Thoracic aorta (tissue), 2 donors: ENCODE measurements around the gene PDE4DIP. TPM values are rescaled to one million over a fixed set of nuclear protein-coding genes. Genes with fewer than 3 reads are reported as not detected.
"Not testable (repeated sequence)": the region's sequence is repeated elsewhere in the genome, so short reads cannot be mapped to it uniquely, and the experiment has no call there.

Experiments used
- ATAC-seq: fragments of 150-250 bp; one replicate; pipeline ENCODE4 v1.8.0; 2017; ENCODE audit warnings: low read depth; ENCODE audit not compliant: insufficient number of reproducible peaks, low FRiP score
- DNase-seq: peaks from one replicate; pipeline ENCODE4 v3.0.0-alpha.2; 2020; ENCODE audit warnings: low spot score
- H3K27ac ChIP-seq, 2 donors: fragments of 200-600 bp; sonication (generic); 1 replicate in 1 of 2; 2 replicates in 1 of 2; pipeline ENCODE4 v1.5.1; 2016; ENCODE audit warnings: mild to moderate bottlenecking in 2 of 2, moderate library complexity in 2 of 2
- H3K27me3 ChIP-seq: fragments of 200-600 bp; sonication (generic); replicated peaks from 2 replicates; pipeline ENCODE4 v1.6.0; 2016; ENCODE audit warnings: mild to moderate bottlenecking; ENCODE audit not compliant: insufficient read depth
- H3K36me3 ChIP-seq: fragments of 200-600 bp; sonication (generic); one replicate; pipeline ENCODE4 v1.5.1; 2016
- H3K4me1 ChIP-seq, 2 donors: fragments of 200-600 bp; sonication (generic); 1 replicate in 1 of 2; 2 replicates in 1 of 2; pipeline versions ENCODE4 v1.5.1 to v1.6.0; 2016; ENCODE audit warnings: low read depth in 2 of 2, mild to moderate bottlenecking in 1 of 2; ENCODE audit not compliant: control insufficient read depth in 1 of 2
- H3K4me3 ChIP-seq: fragments of 200-600 bp; sonication (generic); 2 replicates; pipeline ENCODE4 v1.5.1; 2016; ENCODE audit warnings: mild to moderate bottlenecking
- H3K9me3 ChIP-seq: fragments of 200-600 bp; sonication (generic); 2 replicates; pipeline ENCODE4 v1.5.1; 2016
- total RNA-seq, 2 donors: library from RNA; depleted of rRNA; stranded (reverse); fragments of >200 nt; gene quantifications; one replicate each; pipeline versions ENCODE4 v1.1.0 to v1.2.3, GENCODE V29; 2016

Gene PDE4DIP
- total RNA-seq, 2 donors from 2014 or later: 254 to 311 TPM

DNA sequence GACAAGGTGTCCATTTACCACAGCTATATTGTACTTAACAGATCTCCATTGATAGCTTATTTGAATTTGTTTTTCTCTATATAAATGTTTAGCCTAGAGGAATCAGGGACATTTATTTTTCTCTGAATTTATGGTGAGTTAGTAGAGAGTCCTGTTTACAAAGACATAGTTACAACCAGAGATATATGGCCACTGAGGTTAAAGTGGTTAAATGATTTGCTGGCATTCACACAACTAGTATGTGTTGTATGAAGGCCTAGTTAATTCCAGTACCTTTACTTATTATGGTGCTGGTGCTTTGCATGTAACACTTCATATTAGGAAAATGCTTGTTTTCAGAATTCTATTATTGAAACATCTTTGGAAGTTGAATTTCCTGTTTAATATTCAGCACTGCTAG, 6.6 kb downstream of the PDE4DIP start:
- not testable (repeated sequence) for H3K4me1 ChIP-seq, DNase-seq, H3K27me3 ChIP-seq, H3K4me3 ChIP-seq, H3K27ac ChIP-seq, ATAC-seq, H3K36me3 ChIP-seq, H3K9me3 ChIP-seq

DNA sequence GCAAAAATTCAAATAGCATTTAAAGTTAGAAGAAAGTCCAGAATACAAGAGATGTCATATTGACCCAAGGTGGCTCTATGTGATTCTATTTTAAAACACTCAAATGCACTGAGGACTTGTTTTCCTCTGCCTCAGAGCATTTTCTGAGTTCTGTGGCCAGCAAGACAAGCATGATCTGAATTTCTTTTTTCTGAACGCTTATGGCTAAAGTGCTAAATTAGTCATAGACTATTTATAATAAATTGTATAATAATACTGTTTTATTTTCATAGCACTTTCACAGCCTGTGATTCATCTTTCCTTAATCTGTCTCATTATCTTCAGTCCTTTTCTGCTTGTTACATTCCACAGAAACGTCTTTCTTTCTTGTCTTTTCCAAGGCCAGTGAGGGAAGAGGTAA, 7.5 kb downstream of the PDE4DIP start:
- H3K9me3 ChIP-seq, H3K36me3 ChIP-seq, H3K27ac ChIP-seq, H3K4me1 ChIP-seq, H3K4me3 ChIP-seq, H3K27me3 ChIP-seq, DNase-seq: not testable (repeated sequence)
- ATAC-seq: peak; percentile 74

DNA sequence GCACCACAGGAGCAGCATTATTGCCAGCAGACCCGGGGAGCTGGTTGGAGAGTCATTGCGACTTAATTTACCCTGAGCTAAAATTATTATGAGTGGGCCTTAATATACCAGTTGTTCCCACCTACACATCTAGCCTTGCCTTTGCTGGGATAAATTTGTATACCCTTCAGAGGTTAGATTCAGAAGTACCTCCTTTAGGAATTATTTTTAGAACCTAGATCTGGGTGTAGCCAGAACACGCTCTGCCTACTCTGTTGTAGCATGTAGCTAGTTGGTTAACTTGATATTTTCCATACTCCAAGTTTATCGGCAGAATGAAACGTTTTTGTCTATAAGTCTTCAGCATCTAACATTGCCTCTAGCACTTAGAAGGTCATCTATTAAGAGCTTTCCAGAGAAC, 9.1 kb downstream of the PDE4DIP start:
- ATAC-seq, H3K27ac ChIP-seq, H3K4me1 ChIP-seq, H3K4me3 ChIP-seq, DNase-seq, H3K36me3 ChIP-seq, H3K27me3 ChIP-seq, H3K9me3 ChIP-seq: not testable (repeated sequence)

DNA sequence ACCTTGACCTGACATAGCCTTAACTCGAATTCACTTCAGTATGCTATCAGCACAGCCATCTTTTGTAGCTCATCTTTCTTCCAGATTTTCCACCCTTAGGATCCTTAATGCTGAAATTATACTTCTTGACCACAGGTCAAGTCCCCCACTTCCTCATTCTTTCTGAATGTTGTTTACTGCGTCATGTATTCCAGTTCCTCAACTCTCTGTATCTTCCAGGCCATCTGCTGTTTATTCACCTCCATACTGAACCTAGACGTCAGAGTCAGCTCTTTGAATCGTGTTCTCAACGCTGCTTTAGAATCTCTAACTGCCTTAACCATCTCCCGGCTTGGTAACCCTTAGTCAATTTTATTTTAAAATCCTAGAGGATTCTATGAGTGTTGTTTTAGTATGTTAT, 9.8 kb downstream of the PDE4DIP start:
- H3K4me1 ChIP-seq, H3K4me3 ChIP-seq, H3K27me3 ChIP-seq, H3K36me3 ChIP-seq, ATAC-seq, H3K9me3 ChIP-seq, DNase-seq, H3K27ac ChIP-seq: not testable (repeated sequence)

DNA sequence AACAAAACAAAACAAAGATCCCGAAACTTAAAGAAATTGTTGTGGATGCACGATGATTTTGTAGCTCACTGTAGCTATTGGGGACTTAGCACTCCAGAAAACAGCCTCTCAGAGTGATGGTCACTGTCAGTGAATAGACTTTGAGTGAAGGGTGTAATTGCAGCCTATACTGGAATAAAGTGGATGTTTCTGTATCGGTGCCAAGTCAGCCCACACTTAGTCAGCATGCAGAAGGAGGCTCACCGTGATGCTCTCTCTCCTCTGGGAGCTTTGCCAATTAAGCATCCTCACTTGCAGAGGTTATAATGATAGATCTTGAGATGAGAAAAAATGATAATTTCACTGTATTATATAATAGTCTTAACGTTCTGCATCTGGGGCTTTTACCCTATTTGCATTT, 11.1 kb downstream of the PDE4DIP start:
- not testable (repeated sequence) for H3K27ac ChIP-seq, H3K36me3 ChIP-seq, H3K4me3 ChIP-seq, DNase-seq, H3K4me1 ChIP-seq, H3K27me3 ChIP-seq, ATAC-seq, H3K9me3 ChIP-seq

DNA sequence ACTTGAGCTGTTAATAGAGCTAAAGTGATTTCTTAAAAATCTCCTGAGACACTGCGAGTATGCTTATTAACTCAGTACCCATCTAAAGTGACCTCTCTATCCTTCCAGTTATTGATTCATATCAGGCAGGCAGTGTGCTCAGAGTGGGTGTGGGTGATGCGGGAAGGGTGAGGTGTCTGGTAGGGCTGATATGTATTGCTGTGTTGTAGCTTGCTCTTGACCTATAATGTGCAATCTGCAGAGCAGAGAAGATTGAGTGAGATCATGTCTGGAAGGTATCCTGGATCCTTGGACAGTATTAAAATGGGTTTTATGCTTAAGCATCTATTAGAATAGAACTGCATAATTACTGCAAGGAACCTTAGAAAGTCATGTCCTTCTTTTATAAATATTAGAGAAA, 15.8 kb downstream of the PDE4DIP start:
- H3K27ac ChIP-seq, H3K4me1 ChIP-seq, H3K9me3 ChIP-seq, H3K4me3 ChIP-seq, DNase-seq, H3K27me3 ChIP-seq, ATAC-seq, H3K36me3 ChIP-seq: not testable (repeated sequence)

DNA sequence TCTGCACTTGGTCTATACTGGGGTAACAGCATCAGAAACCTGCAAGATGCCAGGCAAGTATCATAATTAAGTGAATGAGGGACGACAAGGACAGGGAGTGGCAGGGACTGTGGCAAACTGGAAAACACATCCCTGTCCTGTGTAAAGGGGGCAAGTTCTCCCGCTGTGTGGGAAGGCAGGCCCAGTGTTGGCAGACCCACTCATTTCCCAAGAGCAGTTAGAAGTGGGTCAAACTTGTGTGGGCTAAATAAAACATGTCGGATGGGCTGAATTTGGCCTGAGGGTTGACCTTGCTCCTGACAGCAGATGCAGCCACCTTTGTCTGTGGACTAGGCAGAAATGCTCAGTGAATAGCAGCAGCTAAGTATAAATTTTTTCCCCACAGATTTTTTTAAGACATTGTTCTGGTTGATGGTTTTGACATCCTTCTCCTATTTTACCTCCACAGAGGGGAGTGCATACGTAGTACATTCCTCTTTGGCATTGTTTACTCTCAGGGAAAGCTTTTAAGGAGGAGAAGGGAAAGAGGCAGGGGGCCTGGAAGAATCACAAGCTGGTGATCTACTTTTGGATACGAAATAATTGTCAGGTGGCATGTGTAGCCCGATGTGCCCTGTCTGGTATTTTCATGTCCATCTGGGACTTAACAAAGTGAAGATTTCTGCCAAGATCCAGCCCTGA, 16.5 kb downstream of the PDE4DIP start:
- not testable (repeated sequence) for H3K9me3 ChIP-seq, H3K4me1 ChIP-seq, DNase-seq, H3K27ac ChIP-seq, H3K36me3 ChIP-seq, H3K4me3 ChIP-seq, H3K27me3 ChIP-seq, ATAC-seq

DNA sequence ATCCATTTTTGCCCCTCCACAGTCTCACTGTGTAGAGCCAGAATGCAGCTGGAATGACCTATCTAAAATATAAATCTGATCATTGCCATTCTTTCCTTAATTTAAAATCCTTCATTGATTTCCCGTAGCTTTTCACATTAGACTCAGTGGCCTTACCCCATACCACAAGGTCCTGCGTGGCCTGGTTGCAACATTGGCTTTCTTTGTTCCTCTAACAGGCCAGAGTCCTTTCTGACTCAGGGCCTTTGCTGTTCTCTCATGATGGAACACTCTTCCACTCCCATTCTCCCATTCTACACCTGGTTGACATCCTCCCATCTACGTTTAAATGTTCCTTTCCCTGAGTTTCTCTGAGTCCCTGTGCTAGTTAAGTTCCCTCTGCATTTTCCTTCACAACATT, 18.4 kb downstream of the PDE4DIP start:
- not testable (repeated sequence) for DNase-seq, H3K27ac ChIP-seq, ATAC-seq, H3K4me3 ChIP-seq, H3K9me3 ChIP-seq, H3K27me3 ChIP-seq, H3K4me1 ChIP-seq, H3K36me3 ChIP-seq

DNA sequence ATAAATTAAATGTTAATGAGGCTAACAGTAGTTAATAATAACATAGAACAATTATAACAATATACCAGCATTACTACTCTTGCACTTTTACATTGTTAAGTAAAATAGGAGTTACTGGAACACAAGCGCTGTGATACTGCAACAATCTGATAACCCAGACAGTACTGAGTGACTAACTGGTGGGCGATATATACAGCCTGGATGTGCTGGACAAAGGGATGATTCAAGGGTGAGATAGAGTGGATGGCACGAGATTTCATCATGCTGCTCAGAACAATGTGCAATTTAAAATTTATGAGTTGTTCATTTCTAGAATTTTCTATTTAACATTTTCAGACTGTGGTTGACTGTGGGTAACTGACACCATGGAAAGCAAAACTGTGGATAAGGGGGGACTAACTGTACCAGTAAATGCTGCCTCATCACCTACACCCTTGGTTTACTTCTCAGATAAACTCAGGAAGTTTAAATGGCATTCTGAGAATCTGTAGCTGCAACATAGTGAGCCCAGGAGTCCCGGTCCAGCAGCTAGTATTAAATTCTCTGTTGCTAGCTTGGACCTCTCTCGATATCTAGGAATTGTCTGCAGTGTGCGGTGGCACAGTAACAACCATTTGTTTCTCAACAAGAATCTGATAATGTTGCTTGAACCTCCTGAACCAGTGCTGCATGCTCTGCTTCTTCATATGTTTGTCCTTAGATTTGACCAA, 24.9 kb downstream of the PDE4DIP start:
- H3K9me3 ChIP-seq, H3K27me3 ChIP-seq, DNase-seq, H3K4me1 ChIP-seq, H3K27ac ChIP-seq, H3K4me3 ChIP-seq, ATAC-seq, H3K36me3 ChIP-seq: not testable (repeated sequence)

DNA sequence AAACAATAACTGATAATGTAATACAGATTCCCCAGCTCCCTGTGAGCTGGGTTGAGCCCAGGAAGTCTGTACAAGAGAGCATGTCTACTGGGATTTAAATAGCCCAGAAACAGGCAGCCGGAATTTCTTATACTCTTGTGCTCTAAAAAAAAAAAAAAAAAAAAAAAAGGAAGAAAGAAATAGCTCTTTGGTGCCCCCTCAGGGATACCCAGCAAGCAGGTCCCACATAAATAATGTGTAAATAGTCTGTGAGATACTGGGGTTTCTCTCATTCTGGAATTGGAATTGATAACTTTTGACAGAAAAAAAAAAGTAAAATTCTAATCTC, 25.4 kb downstream of the PDE4DIP start:
- not testable (repeated sequence) for H3K9me3 ChIP-seq, H3K27me3 ChIP-seq, DNase-seq, H3K4me3 ChIP-seq, ATAC-seq, H3K27ac ChIP-seq, H3K4me1 ChIP-seq, H3K36me3 ChIP-seq

DNA sequence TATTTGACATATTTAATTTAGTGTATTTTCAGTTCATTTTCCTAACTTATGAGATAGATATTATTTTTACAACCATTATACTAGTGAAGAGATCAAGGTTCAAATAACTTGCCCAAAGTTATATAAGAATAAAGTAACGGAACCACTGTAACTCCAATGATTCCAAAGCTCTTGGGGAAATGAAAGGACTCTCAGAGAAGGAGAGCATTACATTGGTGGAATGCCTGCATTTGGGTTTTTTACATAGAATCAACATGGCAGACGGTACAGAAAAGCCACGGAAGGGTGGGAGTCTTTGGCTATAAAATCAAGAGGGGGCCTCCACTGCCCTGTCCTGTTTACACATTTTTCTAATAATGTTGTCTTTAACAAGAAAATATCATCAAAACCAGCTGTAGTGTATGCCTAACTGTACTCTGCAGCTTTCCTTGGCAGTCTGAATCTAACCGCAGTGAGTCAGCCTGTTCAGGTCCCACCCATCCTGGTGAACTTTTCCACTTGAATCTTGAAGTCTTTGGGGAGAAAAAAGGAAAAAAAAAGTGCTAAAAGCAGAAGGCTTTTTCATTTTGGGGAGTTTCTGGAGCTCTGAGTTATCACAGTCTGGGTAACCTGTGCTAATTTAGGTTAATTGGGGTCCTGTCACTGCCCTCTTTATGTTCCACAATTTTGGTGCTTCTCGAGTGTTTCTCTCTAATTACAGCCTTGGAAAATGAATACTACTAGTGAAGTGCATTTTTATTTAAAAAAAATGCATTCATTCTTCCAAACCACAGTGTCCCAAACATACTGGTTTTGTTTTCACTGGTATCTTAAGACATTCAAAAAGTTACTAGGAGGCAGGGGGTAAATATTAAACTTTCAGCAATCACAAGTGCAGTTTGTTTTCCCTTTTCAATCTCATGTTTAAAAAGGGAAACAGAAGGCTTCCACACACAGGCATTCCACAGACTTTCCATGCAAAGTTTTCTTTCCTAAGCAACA, 30.5 kb downstream of the PDE4DIP start:
- H3K9me3 ChIP-seq, ATAC-seq, H3K4me1 ChIP-seq, H3K4me3 ChIP-seq, DNase-seq, H3K36me3 ChIP-seq, H3K27me3 ChIP-seq: not testable (repeated sequence)
- H3K27ac ChIP-seq: peak overlapping the region in 1 of 2 donors; percentile 66

DNA sequence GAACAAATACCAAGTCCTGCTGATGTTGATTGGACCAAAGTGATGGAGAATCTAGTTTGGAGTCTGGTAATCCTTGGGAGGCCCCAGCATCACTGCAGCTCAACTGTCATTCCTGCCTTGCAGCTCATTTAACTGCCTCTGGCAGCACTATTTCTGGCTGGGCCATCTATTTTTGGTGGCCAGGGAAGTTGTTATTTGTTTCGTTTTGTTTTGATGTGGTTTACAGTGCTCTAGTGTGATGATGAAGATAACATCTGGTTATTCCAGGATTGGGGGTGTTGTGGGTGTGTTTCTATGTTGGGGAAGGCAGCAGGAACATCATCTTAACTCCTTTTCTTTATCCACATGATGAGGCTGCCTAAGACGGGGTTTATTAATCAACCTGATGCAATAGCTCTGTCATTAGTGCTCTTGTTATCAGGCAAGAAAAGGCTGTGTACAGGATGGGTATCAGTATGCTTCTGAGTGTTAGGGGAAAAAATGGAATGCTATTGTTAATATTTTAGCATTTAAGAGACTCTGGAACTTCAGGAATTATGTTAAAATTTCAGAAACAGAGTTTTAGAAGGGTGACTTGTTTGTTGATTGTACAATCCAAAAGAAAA, 35.7 kb downstream of the PDE4DIP start:
- not testable (repeated sequence) for DNase-seq, H3K4me1 ChIP-seq, H3K4me3 ChIP-seq, H3K9me3 ChIP-seq, H3K27me3 ChIP-seq, H3K36me3 ChIP-seq, H3K27ac ChIP-seq, ATAC-seq
